NCI-H187 (cell line): ENCODE measurements around the gene KRT6C.
A peak's percentile ranks its signal among the peaks of the same experiment; 100 is the strongest.
"Not testable (repeated sequence)": the region's sequence is repeated elsewhere in the genome, so short reads cannot be mapped to it uniquely, and the experiment has no call there.

Experiments
- DNase-seq, 2 experiments: peaks; one replicate each; lab custom pipeline; 2025; lab: John Stamatoyannopoulos, UW

KRT6C gene

DNA sequence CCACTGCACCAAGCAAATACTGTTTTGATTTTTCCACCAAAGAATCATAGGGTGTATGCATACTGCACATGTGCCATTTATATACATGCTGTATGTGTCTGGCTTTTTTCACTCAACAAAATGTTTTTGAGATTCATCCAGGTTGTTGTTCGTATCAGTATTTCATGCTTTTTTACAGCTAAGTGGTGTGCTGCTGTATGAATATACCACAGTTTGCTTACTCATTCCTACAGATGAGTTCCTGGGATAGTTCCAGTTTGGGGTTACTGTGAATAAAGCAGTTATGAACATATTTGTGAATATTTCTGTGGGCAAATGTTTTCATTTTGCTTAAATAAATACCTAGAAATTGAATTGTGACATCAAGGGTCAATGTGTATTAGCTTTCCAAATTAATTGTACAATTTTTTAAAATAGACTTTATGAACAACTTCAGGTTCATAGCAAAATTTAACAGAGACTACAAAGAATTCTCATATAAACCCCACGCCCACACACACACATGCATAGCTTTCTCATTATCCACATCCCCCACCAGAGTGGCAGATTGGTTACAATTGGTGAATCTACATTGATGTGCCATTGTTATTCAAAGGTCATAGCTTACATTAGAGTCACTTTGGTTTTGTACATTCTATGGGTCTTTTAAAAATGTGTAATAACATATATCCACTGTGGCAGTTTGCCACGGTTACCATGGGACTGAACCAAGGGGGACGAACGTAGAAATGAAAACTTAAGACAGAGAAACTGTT, 26.4 kb upstream of the KRT6C start:
- DNase-seq, result no peak

DNA sequence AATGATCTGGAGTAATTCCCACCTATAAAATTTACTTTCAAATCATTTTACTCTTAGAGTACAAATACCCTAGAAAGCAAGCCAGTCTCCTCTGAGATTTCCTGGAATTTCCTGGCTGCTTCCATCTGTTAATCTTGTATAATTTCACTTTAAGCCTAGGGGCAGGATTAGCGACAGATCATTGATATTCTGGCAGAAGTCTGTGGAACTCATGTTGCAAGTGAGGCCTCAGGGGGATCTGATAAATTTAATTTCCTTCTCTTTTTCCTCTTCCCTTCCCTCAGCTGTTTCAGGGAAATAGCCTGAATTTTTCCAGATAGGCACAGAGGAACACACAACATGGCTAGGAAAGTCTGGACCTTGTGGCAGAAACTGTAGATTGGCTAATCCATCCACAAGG, 25.3 kb upstream of the KRT6C start:
- no peak for DNase-seq

DNA sequence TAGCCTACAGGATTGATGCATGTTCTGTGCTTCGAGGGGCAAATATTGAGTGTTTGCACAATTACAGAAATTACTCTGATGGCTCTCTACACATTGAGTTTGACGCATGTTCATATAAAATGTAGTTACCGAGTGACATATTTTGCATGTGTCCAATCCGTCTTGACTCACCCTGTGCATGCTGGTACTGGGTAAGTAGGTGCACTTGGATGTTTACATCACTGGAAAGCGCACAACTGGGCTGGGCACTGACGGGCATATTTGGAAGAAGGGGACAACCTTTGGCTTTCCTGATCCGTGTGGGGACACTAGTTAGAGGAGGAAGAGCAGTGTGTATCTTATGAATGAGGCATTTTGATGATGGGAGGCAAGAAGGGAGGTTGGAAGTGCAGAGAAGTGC, 24.4 kb upstream of the KRT6C start:
- DNase-seq, result no peak

DNA sequence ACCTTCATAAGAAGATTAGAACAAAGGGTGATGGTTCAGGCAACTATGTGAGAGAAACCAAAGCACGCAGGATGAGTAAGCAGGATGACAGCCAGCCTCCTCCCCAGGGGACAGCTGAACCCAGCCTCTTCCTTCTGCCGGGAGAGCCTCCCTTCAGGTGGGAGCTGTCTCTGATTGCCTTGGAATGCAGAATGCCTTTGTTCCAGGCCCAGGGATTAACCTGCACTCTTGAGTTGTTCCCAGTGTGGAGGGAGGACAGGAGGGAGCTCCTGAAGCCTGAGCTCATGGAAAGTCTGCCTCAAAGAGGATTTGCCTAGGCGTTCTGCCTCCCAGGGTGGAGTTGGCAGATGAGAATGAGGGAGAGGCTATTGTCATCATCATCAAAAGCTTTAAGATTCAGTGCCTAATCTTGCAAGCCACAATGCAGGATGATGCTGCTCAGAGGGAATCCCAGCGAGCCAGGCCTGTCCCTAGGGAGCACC, 23.0 kb upstream of the KRT6C start:
- DNase-seq, result peak in 1 of 2 experiments; percentile 44

DNA sequence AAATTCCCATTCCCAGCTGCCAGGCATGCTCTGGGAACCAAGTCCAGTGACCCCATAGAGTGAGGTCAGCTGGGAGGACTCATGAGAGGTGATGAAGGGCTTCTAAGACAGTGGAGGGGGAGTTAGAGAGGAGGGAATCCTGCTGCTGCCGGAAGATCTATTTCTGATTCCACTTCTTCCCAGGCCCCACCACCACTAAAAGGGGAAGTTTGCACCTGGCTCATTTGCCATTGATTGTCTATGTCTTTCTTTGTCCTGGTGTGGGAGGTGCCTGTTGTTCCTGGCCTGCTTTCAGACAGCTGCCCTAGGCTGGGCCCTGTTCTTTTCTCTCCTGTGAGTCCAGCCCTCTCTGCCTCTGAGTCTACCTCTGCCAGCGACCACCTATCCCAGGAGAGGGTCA, 22.4 kb upstream of the KRT6C start:
- DNase-seq, result peak; percentile 22 to 44

DNA sequence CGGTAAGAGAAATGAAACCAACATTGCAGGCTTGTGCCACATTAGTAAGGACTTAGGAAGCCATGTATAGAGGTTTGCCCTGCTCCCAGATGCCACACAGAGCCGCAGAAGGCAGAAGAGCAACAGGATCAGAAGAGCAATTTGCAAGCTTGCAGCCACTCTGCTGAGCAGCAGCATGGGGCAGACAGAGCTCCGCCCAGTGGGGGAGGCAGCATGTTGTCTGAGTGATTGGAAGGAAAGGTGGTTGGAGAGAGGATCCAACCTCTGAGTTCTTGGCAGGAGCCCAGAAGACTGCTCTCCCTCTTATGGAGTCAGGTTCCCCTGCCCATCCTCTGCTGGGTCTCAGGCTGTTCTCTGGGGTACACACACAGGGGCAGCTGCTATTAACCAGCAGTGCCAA, 21.8 kb upstream of the KRT6C start:
- DNase-seq, result peak; percentile 63 to 78

DNA sequence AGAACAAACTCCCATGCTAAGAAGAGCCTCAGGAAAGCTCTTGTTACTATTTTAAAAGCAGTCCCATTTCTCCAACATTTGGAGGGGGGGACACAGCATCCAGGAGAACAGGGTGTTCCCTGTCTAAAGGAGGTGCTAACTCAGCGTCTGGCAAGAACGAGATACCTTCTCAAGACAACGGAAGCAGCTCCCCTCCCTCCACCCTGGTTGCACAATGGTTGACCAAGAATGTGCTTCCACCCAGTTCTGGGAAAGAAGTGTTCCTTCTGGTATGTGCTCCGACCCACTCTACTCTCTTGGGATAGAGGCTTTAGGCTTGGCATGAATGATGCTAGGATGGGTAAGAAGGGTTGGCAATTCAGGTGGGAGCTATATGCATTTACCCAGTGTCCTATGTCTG, 20.9 kb upstream of the KRT6C start:
- no peak for DNase-seq

DNA sequence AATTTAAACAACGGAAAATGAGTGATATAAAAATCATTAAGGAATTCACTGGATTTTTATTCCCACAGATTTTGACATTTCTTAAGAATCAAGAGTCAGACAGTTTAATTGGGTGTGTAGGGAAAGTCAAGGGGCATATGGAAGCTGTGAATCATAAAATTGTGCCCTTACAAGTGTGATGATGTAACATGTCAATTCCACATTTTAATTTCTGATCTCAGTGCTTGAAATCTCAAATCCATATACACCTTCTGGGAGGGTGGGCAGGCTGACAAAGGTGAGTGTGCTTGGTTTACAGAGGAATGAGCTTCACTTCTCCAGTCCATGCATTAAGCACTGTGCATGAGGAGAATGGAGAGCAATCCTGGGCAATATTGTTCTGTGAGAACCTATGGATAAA, 20.5 kb upstream of the KRT6C start:
- DNase-seq, result no peak

DNA sequence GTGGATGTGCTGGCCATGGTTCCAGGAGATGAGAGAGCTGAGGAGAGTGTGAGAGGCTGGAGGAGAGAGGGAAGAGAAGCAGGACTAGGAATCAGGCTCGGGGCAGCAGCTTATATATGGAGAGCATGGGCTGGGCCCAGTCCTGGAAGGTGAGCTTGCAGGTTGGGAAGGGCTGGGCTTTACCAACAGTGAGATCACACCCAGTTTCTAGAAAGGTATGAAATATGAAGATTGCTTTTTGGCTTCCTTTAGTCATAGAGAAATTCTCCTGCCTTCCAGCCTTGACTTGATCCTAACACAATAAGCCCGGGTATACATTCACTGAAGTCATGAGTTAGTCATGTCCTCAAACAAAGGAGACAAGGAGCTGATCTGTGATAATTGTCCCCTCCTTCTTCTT, 19.6 kb upstream of the KRT6C start, which contains the start of gene KRT6A:
KRT6A (minus strand) TSS at position 86 of the 400 bp plus-strand sequence; CDS start at position 17, 69 bp downstream.
- DNase-seq, result no peak

DNA sequence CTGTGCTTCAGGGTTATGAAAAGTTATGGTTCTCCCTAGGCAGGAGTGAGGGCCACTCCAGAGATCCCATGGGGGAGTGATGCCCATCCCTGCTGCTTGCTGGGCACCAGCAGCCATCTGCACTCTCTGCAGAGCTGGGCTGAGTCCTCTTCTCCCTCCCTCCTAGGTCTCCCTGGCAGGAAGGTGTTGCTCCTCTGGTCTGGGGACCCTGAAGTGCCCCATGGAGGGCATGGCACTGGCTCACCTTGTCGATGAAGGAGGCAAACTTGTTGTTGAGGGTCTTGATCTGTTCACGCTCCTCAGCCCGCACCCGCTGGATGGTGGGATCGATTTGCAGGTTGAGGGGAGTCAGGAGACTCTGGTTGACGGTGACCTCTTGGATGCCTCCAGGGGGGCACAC, 18.8 kb upstream of the KRT6C start:
- not testable (repeated sequence) for DNase-seq

DNA sequence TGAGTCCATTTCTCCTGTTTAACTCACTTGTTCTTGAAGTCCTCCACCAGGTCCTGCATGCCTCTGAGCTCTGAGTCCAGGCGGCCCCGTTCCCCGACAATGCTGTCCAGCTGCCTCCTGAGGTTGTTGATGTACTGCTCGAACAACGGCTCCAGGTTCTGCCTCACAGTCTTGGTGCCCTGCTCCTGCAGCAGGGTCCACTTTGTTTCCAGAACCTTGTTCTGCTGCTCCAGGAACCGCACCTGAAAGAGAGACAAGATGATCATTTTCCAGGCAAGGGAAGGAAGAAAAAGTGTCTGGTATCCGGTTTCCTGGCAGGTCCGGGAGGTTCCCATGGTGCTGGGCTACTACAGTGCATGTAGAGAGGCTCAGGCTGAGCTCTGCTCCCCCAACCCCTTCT, 17.9 kb upstream of the KRT6C start:
- not testable (repeated sequence) for DNase-seq

DNA sequence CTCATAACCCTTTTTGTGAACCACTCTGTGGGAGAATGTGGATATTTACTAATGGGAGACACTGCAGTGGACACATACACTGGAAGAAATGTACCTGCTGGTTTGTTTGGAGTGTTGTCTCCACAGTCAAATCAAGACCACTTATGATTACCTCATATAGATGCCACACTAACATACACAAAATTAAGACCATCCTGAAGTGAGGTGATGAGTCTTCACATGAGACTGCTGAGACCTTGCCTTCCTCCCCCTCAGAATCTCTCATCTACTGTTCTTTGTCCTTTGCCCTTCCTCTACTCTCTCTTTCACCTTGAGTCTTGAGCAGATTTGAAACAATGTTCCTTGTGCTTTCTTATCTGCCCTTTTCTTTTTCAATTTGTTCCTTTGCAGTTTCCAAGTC, 15.1 kb upstream of the KRT6C start:
- DNase-seq, result no peak

DNA sequence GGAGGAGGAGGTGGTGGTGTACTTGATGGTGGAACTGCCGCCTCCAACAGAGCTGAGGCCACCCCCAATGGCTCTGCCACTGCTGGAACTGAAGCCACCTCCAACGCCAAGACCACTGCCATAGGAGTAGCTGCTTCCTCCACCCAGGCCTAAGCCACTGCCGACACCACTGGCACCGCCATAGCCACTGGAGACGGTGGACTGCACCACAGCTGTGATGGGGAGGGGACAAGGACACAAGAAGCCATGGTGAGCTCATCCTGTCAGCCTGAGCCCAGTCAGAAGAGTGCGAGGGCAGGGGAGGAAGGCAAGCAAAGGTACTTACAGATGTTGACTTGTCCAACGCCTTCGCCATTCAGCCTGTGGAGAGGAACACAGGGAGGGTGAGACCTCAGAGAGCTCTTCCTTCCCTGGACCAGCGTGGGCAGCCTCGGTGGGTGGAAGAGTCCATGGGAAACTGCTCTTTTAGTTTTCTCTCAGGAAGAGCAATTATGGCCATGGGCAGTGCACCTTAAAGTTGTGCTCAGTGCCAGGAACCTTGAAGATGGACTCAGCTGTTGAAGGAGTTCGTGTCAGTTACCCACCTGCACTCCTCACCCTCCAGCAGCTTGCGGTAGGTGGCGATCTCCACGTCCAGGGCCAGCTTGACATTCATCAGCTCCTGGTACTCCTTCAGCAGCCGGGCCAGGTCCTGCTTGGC, 14.3 kb upstream of the KRT6C start:
- DNase-seq, result not testable (repeated sequence)

DNA sequence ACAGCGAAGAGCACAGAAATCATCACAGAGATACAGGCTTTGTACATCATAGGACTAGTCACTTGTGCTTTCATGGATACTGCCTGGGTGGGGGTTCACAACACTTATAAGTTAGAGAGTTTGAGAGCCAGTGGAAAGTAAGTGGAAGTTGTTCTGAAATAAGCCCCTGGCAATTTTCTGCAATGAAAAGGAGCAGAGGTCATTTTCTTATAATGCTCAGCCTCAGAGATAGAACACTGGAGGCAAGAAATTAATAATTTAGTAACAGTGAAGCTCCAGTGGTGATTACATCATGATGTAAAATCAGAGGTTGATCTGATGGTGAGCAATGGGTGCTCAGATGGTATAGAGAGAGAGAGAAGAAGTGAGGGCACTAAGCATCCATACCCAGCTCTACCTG, 13.6 kb upstream of the KRT6C start:
- no peak for DNase-seq

DNA sequence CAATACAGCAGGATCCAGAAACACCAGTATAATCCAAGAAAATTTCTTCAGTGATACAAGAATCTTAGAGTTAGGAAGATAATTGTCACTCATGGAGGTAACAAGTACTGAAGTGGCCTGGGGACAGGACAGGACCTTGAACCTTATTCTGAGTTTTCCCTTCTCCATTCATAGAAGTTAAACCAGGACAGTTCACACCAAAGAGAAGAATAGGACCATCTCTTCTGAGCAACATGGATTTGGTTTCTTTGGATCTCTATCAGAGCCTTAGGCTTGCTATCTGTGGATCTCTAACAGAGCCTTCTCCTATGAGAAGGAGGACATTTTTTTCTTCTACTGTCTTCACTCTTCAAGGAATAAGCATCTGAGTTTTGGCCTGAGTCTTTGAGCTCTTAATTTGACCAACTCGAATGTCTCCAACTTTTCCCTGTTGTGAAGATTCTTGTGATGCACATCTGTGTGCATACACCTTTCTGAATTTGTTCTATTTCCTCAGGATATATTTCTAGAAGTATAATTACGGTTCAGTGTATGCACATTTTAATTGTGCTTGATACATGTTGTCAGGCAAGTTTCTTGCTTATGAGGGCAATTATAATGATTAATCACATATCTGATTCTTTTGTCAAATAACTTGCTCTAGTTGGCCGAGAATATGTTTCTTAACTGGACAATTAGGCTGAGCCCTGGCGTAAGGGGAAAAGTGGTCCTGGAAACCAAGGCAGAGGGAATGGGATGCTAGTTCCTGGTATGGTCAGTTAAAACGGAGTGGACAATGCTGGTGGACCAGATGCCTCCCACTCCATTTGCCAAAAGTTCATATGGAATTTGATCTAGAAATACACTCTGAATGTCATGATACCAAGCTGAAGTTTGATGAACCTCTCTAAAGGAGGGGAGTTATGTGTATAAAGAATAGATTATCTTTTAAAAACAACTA, 12.8 kb upstream of the KRT6C start:
- no peak for DNase-seq

DNA sequence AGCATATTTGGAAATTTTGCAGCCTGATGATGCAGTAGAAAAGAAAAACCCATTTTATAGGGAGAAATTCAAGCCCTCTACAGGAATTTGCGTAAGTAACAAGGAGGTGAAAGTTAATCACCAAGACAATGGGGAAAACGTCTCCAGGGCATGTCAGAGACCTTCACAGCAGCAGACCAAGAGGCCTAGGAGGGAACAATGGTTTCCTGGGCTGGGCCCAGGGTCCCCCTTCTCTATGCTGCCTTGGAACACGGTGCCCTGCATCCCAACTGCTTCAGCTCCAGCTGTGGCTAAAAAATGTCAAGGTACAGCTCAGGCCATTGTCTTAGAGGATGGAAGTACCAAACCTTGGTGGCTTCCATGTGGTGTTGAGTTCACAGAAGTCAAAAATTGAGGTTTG, 6.5 kb upstream of the KRT6C start:
- DNase-seq, result no peak

DNA sequence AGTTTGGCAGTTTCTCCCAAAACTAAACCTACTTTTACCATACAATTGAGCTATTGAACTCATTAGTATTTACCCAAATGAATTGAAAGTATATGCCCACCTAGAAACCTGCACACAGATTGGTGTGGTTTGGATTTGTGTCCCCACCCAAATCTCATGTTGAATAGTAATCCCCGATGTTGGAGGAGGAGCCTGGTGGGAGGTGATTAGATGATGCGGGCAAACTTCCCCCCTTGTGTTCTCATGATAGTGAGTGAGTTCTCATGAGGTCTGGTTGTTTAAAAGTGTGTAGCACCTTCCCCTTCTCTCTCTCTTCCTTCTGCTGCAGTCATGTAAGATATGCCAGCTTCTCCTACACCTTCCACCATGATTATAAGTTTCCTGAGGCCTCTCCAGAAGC, 4.0 kb upstream of the KRT6C start:
- DNase-seq, result no peak

DNA sequence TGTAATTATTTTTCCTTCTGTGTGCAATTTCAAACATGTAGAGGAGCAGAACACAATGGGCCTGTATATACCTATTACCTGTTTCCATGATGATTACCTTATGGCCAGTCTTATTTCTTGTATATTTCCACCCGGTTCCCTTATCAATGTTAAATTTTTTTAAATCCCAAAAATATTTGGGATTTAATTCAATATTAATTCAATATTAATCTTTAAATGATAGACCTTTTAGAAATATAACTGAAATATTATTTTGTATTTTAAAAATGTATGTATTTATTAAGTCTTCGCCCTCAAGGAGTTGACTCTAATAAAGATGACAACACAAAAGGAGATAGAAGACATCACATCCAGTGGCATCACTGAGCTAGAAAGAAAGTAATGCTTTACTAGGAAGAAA, 607 bp upstream of the KRT6C start:
- DNase-seq, result no peak

DNA sequence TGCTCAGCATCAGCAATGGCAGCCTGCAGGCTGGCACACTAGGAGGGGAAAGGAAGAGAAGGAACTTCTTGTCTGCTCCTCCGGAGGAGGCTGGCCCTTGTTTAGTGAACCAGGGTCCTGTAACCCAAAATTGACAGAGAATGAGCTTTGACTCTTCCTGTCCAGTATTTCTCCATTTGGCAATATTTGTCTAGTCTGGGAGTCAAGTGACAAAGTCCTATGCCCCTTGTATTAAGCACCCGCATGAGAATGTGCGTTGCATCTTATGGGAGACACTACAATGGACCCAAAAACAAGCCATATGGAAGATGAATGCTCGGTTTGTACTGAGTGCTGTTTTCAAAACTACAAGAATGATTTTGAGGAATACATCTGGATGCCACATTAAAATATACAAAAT, 3.8 kb downstream of the KRT6C start:
- DNase-seq, result no peak

DNA sequence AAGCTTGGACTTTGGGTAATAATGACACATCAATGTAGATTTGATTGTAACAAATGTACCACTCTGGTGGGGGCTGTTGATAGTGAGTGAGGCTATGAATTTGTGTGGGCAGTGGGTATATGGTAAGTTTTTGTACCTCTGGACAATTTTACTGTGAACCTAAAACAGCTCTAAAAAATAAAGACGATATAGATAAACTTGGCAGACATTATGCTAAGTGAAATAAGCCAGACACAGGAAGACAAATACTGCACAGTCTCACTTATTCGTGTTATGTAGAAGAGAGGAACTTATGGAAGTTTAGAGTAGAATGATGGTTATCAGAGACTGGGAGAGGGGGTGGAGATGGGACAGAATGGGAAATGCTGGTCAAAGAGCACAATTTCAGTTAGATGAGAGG, 8.7 kb downstream of the KRT6C start:
- no peak for DNase-seq

DNA sequence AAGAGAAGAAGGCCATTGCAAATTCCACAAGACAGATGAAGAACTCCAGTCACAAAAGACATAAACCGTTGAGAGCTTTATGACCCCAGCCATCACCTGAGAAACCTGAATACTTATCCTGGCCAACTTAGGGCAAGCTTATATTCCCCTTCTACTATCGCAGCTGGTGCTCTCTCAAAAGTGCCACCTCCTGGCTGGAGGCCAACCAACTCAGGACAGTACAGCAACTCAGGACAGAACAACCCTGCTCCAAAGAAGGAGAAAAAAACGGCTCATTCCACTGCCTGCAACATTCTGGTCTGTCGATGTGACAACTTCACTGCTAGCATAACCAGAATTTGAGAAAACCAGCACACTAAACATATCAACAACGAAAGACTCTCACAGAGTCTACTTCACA, 11.9 kb downstream of the KRT6C start:
- DNase-seq, result no peak

DNA sequence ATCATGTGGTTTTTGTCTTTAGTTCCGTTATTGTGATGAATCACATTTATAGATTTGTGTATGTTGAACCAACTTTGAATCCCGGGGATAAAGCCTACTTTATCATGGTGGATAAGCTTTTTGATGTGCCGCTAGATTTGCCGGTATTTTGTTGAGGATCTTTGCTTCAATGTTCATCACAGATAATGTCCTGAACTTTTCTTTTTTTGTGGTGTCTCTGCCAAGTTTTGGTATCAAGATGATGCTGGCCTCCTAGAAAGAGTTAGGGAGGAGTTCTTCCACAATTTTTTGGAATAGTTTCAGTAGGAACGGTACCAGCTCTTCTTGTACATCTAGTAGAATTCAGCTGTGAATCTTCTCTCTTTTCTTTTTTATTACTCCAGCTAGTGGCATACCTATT, 14.7 kb downstream of the KRT6C start:
- no peak for DNase-seq
